ENCODE results near the gene DPF1.

The DPF1 gene

DNA sequence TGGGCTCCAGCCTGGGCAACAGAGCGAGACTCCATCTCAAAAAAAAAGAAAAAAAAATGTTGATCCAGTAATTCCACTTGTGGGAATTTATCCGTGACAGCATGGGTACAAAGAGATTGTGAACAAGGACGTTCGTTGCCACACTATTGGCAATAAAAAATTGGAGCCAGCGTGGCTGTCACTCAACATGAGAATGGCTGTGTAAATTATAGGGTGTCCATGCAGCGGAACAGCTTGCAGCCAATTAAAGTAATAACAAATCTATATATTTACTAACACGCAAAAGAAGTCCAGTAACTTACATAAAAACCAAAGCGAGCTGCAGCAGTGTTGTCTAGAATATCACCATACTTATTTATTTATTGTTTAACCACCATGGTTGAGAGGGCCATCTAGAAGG is 19.3 kb downstream of the DPF1 start:
- no peaks in the 10 kb centered on the region for H3K9me3 ChIP-seq (replicated peaks; ENCODE audit: insufficient read depth, low read length)
- H3K79me2 ChIP-seq (ENCODE audit: low read length), result no peaks in the 10 kb centered on the region
- H2AFZ ChIP-seq (ENCODE audit: low read length), result no peak overlapping the region
- no peak overlapping the region for H3K4me3 ChIP-seq (ENCODE audit: low read length)
- TF ChIP-seq EZH2 (optimal IDR thresholded peaks at IDR 0.05; ENCODE audit: low read depth, low read length) (no peak), EZH2phosphoT487 (IDR thresholded peaks at IDR 0.05; ENCODE audit: low read length) (no peak)
- TF ChIP-seq, protein P1, sequence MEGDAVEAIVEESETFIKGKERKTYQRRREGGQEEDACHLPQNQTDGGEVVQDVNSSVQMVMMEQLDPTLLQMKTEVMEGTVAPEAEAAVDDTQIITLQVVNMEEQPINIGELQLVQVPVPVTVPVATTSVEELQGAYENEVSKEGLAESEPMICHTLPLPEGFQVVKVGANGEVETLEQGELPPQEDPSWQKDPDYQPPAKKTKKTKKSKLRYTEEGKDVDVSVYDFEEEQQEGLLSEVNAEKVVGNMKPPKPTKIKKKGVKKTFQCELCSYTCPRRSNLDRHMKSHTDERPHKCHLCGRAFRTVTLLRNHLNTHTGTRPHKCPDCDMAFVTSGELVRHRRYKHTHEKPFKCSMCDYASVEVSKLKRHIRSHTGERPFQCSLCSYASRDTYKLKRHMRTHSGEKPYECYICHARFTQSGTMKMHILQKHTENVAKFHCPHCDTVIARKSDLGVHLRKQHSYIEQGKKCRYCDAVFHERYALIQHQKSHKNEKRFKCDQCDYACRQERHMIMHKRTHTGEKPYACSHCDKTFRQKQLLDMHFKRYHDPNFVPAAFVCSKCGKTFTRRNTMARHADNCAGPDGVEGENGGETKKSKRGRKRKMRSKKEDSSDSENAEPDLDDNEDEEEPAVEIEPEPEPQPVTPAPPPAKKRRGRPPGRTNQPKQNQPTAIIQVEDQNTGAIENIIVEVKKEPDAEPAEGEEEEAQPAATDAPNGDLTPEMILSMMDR (IDR thresholded peaks at IDR 0.05; ENCODE audit: low read length), result no peak
- H3K27ac ChIP-seq (ENCODE audit: low read length), result no peak overlapping the region
- H3K9me2 ChIP-seq (replicated peaks; ENCODE audit: insufficient read depth, low read length), result no peaks in the 10 kb centered on the region
- no peaks in the 10 kb centered on the region for H3K36me3 ChIP-seq (replicated peaks; ENCODE audit: insufficient read depth, low read length)
- no peaks in the 10 kb centered on the region for H3K4me1 ChIP-seq (ENCODE audit: low read length)
- H4K20me1 ChIP-seq (ENCODE audit: insufficient read depth, low read length), result no peaks in the 10 kb centered on the region
- H3F3A ChIP-seq (ENCODE audit: insufficient read depth, low read length), result no peaks in the 10 kb centered on the region
- no peak overlapping the region for H3K4me2 ChIP-seq (ENCODE audit: low read depth, low read length)
- DNase-seq, result no peak
- H3K9ac ChIP-seq (ENCODE audit: low read length), result no peak overlapping the region
- 0 out of 2 replicates have a peak, but pooled peaks cover 5% of the 10 kb centered on the region for H3K27me3 ChIP-seq (replicated peaks; ENCODE audit: insufficient read depth, low read length)

DNA sequence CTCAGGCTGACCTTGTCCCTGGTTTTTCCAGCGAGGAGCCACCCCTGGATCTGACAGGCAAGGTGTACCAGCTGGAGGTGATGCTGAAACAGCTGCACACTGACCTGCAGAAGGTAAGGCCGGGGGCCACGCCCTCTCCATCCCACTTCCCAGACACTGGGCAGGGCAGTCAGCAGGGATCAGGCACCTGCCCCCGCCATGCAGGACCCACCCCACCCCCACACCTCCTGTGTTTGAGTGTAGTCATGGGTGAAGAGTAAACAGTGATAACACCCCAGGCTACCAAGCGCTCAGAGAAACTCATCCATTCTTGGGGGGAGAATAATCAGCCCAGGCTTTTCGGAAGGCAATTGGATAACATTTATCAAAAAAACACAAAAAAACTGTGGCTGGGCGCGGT is 19.9 kb downstream of the DPF1 start:
- H3K4me3 ChIP-seq (ENCODE audit: low read length), result no peak overlapping the region
- H2AFZ ChIP-seq (ENCODE audit: low read length), result no peak overlapping the region
- H3K4me1 ChIP-seq (ENCODE audit: low read length), result no peaks in the 10 kb centered on the region
- no peaks in the 10 kb centered on the region for H3K79me2 ChIP-seq (ENCODE audit: low read length)
- no peak for DNase-seq
- H3F3A ChIP-seq (ENCODE audit: insufficient read depth, low read length), result no peaks in the 10 kb centered on the region
- H3K4me2 ChIP-seq (ENCODE audit: low read depth, low read length), result no peak overlapping the region
- TF ChIP-seq, protein P1 (IDR thresholded peaks at IDR 0.05; ENCODE audit: low read length), result no peak
- TF ChIP-seq EZH2phosphoT487 (IDR thresholded peaks at IDR 0.05; ENCODE audit: low read length) (no peak), EZH2 (optimal IDR thresholded peaks at IDR 0.05; ENCODE audit: low read depth, low read length) (no peak)
- H3K27ac ChIP-seq (ENCODE audit: low read length), result no peak overlapping the region
- no peak overlapping the region for H3K9ac ChIP-seq (ENCODE audit: low read length)
- no peaks in the 10 kb centered on the region for H3K27me3 ChIP-seq (replicated peaks; ENCODE audit: insufficient read depth, low read length)
- H3K9me3 ChIP-seq (replicated peaks; ENCODE audit: insufficient read depth, low read length), result no peaks in the 10 kb centered on the region
- no peaks in the 10 kb centered on the region for H3K9me2 ChIP-seq (replicated peaks; ENCODE audit: insufficient read depth, low read length)
- H3K36me3 ChIP-seq (replicated peaks; ENCODE audit: insufficient read depth, low read length), result no peaks in the 10 kb centered on the region
- H4K20me1 ChIP-seq (ENCODE audit: insufficient read depth, low read length), result no peaks in the 10 kb centered on the region

DNA sequence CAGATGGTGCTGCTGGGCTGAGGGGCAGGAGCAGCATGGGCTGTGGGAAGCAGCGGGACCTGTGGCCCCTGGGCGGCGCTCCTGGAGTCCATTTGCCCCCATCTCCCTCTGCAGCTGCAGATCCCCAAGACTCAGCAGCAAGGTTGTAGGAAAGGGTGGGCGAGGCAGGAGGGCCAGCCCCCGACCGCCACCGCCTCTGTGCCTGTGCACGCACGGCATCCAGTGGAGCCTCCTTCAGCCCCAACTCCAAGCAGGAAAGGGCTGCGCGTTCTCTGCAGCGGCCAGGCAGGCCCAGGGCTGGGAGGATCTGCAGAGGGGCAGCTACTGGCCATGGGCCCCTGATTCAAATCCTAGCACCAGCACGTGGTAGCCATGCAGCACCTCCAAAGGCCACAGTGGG is 20.8 kb downstream of the DPF1 start:
- H3K4me3 ChIP-seq (ENCODE audit: low read length), result no peak overlapping the region
- no peak overlapping the region for H3K4me2 ChIP-seq (ENCODE audit: low read depth, low read length)
- H3K9me2 ChIP-seq (replicated peaks; ENCODE audit: insufficient read depth, low read length), result no peaks in the 10 kb centered on the region
- TF ChIP-seq EZH2 (optimal IDR thresholded peaks at IDR 0.05; ENCODE audit: low read depth, low read length), result no peak
- TF ChIP-seq, protein P1 (IDR thresholded peaks at IDR 0.05; ENCODE audit: low read length), result no peak
- TF ChIP-seq EZH2phosphoT487 (IDR thresholded peaks at IDR 0.05; ENCODE audit: low read length), result no peak
- H3K36me3 ChIP-seq (replicated peaks; ENCODE audit: insufficient read depth, low read length), result no peaks in the 10 kb centered on the region
- H3K4me1 ChIP-seq (ENCODE audit: low read length), result no peaks in the 10 kb centered on the region
- H3K9me3 ChIP-seq (replicated peaks; ENCODE audit: insufficient read depth, low read length), result no peaks in the 10 kb centered on the region
- no peak overlapping the region for H3K9ac ChIP-seq (ENCODE audit: low read length)
- H2AFZ ChIP-seq (ENCODE audit: low read length), result no peak overlapping the region
- no peaks in the 10 kb centered on the region for H3K79me2 ChIP-seq (ENCODE audit: low read length)
- no peak overlapping the region for H3K27ac ChIP-seq (ENCODE audit: low read length)
- no peaks in the 10 kb centered on the region for H4K20me1 ChIP-seq (ENCODE audit: insufficient read depth, low read length)
- H3F3A ChIP-seq (ENCODE audit: insufficient read depth, low read length), result no peaks in the 10 kb centered on the region
- H3K27me3 ChIP-seq (replicated peaks; ENCODE audit: insufficient read depth, low read length), result no peaks in the 10 kb centered on the region
- DNase-seq, result no peak
